Measurements from ENCODE around the gene RALY.

Gene RALY

DNA sequence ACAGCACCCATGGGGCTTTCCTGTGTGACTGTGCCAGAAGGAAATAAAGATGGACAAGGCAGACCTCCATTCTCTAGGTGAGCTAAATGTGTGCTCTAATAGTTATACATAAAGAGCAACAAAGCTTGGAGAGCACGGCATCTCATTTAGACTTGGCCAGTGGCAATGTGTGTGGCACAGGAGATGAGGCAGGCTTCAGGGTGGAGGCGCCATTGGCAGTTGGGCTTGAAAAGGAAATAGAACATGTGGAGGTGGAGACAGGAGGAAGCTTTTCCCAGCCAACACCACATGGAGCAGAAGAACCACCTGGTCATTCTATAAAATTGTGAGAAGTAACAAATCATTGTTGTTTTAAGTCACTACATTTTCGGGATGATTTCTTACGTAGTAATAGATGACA is 3.6 kb upstream of the RALY start:
- DNase-seq, result no peak

DNA sequence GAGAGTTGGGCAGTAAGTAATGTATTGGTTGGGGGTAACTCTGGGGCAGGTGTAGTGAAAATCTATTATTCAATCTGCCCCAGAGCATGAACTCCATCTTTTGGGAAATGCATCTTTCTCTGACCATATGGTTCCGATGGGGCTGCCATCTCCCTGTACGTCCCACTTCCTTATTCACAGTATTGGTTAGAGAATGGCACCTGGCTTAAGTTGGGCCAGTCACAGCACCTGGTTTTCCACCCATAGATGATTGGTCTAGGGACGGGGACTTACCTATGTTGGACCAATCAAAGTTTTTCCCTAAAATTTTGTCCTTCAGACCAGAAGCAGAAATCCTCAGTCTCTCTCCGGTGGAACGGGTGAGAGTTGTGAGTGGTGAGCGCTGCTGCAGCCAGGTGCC is 2.2 kb upstream of the RALY start:
- no peak for DNase-seq

GRCh38 chr20:33992145-33992922 is 1.4 kb upstream of the RALY start:
- DNase-seq, result no peak

GRCh38 chr20:33992923-33993575 is 662 bp upstream of the RALY start:
- DNase-seq, result peak; percentile 100

GRCh38 chr20:33994222-33994913 is 657 bp downstream of the RALY start:
- DNase-seq, result peak; percentile 66

DNA sequence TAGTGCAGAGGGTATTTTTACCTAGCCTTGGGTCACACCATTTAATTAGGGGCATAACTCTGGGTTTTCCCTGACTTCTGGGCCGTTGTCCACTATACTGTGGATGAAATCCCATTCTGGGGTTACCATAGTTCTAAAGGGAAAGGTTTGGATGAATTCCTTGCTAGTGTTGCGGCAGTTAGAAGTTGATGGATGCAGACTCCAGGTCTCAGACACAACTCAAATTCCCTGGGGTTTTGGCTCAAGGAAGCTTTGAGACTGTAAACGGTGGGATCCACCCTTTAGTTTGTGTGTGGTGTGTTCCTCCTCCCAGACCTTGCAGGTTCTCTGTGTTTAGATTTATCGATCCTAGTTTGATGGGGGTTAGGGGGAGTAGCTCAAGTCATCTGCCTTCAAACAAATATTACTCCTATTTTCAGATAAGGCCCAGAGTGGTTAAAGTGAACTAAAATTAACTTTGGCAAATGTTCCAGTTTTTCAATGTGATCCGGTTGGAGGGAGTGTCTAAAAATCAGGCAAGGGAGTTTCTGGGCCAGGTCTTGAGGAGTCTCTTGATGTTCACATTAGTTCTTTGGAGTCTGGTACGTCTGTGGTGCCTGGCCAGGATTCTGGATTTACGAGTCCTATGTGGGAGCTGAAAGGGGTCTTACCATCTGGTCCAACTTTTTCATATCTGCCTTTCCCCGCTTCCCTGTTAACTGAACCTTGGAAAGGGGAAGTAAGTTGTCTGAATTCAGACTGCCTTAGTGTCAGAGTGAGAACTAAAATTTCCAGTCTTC is 1.5 kb downstream of the RALY start:
- no peak for DNase-seq

GRCh38 chr20:33999025-33999649 is 5.4 kb downstream of the RALY start:
- DNase-seq, result no peak

DNA sequence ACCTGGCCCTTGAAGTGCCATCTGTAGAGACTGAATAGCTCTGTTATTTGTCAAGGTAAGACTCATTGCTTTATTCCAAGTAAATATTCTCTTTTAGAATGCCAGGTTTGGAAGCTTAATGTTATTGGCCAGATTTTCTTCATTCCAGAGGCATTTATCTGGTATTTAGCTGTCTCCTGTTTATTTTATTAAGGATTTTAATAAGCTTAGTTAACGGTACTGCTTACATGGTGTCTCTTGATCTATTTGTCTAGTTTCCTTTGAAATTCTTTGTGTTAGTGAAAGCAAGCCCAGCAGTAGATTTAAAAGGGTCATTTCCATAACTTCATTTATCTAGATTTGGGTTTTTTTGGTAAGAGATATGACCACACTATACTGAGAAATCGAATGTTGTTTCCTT is 7.7 kb downstream of the RALY start:
- no peak for DNase-seq

DNA sequence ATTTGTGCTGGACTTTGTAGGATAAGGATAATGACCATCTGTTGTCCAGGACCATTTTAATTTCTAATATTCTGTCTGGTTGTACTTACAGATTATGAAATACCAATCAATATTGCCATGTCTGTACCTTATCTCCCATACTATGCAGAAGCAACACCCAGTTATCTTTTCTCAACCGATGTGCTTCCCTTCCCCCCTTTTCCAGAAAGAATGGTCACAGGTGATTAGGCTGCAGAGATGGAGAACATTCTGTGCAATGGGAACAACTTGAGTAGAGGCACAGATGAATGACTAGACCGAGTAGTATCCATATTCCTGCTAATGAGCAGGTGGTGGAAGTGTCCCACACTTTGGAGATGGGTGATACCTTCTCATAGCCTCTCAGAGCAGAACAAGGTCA is 10.5 kb downstream of the RALY start:
- no peak for DNase-seq

- no peak for DNase-seq
Observed at GRCh38 chr20:34004790-34005457, 11.2 kb downstream of the RALY start.

DNA sequence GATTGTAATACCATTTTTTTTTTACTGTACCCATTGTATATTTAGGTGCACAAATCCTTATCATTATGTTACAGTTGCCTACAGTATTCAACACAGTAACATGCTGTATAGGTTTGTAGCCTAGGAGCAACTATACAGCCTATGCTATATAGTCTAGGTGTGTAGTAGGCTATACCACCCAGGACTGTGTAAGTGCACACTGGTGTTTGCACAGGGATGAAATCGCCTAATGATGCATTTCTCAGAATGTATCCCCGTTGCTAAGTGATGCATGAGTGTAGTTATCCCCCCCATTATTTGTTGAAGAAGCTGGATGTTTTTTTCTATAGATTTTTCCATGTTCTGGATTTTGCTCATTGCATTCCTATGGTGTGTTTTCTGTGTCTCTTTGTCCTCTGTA is 12.9 kb downstream of the RALY start:
- no peak for DNase-seq

GRCh38 chr20:34008477-34008876 is 14.8 kb downstream of the RALY start:
- no peak for DNase-seq

GRCh38 chr20:34010405-34010931 is 16.8 kb downstream of the RALY start:
- DNase-seq, result no peak

DNA sequence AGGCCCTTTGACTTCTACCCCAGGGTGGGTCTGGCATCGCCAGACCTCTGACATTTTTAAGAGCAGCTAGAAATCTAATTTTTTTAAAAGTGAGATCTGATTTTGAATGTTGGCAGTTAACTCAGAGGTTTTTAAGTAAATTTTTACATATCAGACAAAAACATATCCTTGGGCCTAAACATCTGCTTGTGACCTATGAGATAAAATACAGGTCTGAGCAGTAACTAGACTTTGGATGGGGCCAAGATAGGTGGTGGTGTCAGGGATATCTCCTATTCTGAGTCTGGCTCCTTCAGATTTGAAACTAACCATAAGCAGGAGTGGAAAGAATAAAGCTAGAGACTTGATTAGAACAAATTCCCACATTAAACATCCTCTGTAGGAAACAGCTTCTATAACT is 17.6 kb downstream of the RALY start:
- DNase-seq, result no peak

GRCh38 chr20:34012330-34012729 is 18.6 kb downstream of the RALY start:
- DNase-seq, result no peak

DNA sequence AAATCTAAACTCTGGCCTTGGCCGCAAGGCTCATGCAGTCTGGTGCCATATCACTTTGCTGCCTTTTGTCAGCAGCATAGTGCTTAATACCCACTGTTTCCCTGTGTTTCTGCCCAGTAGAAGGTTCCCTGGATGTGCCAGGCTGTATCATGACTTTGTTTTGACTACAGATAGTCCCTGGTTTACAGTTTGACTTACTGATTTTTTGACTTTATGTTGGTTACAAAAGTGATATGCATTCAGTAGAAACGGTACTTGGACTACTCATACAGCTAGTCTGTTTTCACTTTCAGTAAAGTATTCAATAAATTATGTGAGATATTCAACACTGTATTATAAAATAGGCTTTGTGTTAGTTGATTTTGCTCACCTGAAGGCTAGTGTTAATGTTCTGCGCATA is 19.0 kb downstream of the RALY start:
- DNase-seq, result no peak

- no peak for DNase-seq
Observed at GRCh38 chr20:34013554-34013953, 19.8 kb downstream of the RALY start.

DNA sequence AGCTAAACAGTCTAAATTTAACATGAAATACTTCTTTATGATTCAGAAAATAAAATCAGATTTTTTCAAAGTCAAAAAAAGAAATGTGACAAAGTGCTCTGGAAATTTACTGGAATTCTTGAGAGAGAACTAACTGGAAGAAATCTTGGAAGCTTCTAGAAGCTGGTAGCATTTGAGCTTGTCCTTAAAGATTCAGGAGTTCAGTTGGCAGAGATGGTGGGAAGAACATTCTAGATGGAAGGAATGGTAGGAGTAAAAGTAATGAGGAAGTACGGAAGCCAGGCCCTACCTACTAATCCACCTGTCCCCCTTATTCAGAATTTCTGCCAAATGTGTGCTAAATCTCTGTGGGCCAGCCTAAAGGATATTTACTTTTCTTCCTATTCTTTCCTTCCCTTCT is 21.2 kb downstream of the RALY start:
- no peak for DNase-seq

- DNase-seq, result no peak
Observed at GRCh38 chr20:34015401-34016335, 22.0 kb downstream of the RALY start.

- no peak for DNase-seq
Observed at GRCh38 chr20:34016736-34017135, 23.0 kb downstream of the RALY start.

GRCh38 chr20:34017610-34018009 is 23.9 kb downstream of the RALY start:
- DNase-seq, result no peak

Data from NCI-H1105 (cell line).